Hematopoietic multipotent progenitor cell treated with erythropoietin and hydrocortisone succinate and interleukin-3 and kit ligand, for 15 days (in vitro differentiated cells): Measurements from ENCODE around the gene GRM5.

Source experiments
- DNase-seq: peaks from one replicate; pipeline ENCODE4 v3.0.0-alpha.2; 2015; ENCODE audit warnings: low spot score

Gene GRM5

DNA sequence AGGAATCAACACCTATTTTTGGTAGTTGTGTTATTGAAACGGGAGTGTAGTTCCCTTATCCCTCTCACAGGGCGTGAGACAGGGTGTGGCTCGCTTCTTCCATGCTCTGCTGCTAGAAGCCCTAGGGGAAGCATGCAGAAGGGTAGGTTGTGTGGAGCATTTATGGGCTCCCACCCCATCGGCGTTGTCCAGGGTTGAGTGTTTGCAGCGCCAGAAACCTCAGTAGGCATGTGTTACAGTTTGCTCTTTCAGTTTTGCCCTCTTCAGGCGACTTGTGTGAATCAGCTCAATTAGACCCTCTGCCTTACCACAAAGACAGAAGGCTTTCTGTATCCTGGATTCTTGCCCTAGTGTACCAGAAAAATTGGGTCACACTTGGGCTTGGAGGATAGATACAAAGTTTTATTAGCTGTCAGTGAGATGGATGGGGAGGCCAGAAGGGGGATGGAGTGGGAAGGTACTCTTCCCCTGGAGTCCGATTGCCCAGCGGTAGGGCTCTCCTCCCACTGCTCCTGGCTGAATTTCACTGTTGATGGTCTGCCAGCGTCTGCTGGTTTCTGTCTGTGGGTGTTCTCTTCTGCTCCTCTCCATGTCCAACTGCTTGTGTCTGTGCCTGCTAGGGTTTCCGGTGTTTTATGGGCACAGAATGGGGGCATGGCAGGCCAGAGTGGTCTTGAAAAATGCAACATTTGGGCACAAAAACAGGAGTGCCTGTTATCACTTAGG, 369.9 kb downstream of the GRM5 start:
- DNase-seq = no peak

DNA sequence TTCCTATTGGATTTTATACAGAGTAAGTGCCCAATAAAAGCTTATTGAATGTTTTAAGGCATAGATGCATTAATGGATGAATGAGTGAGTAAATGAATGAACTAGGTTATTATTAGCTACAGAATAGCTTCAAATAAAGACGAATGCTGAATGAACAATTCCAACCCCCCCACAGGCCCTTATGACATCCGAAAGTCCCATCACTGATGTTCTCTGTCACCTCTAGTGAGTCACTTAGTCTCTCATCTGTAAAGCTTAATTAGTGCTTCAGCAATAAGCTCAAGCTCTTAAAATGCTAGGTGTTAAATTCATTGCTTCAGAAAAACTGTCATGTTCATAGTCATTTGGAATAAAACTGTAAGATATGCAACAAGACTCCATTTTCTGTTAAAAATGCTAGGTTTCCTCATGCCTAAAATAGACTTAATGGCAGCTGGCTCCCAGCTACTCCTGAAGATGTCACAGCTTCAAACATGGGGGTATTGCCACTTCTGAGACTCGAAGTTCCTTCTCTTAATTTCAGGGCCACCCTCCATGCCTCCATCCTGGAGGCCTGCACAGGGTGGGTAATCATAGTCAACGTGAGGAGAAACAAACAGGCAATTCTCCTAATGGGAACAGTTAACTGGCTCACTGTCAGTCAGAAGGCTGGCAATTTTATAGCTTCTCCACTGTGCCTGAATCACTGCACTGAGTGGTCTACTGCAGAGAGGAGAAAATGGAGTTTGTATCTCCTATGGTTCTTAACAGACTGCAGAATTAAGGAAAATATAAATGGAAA, 373.3 kb downstream of the GRM5 start:
- no peak for DNase-seq

DNA sequence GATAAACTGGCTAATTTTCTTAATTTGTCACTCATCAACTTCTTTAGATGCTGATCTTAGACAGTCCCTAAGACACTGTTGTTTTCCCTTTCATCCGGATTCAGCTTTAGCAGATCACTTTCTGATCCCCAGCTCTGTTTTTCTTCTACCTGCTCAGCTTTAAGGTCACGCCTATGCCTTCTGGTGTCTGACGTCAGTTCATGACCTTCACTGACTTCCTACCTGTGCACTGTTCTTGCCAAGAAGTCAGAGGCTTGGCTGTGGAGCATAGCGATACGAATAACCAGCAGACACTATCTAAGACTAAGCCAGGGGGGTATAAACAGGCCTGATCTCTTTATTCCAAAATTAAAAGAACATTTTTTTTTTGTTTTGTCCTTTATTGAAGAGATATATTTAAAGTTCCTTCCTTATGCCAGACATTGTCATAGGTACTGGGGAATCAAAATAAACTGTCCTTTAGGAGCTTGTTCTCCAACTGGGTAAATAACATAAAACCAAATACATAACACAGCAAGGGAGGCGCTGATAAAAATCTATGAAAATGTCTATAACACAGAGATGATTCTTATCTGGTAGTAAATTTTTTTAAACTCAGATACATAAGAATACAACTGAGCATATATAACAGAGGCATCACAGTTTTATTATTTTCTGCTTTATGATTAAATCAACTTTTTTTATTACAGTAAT, 376.1 kb downstream of the GRM5 start:
- DNase-seq = no peak

DNA sequence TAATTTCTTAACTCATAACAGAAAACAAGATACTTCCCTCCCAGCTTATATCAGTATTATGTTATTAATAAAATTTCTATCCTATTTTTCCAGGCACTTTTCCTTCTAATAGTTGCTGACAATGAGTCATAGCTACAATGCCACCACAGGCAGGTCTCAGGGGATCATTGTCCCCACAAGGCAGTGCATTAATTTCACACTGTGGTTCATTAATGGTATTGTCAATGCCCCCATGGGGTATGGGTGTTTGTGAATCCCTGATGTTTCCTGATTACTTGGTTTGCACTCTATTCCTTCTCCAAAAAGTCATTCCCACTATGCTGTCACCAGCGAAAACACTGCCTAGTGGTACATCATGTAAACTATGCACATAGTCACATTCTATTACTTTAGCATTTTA, 382.8 kb downstream of the GRM5 start:
- no peak for DNase-seq

DNA sequence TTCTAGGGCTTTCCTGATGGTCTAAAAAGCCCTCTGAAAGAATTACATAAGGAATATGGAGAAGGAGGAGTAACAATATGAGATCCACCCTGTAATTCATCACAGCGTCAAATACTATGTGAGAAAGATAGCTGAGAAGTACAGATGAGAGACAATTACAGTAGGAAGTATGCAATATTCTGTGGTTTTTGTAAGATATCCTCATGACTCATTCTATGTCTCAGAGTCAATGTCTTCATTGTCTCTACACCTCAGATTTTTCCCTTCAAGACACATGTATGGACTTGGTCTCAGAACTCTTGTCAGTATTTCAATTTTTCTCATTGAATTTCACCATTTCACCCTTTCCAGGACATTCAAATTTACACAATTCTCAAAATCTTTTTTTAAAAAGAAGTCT, 385.0 kb downstream of the GRM5 start:
- no peak for DNase-seq

- no peak for DNase-seq
These were observed 399.4 kb downstream of the GRM5 start for GRCh38 chr11:88666364-88666763.

GRCh38 chr11:88657076-88657738, 408.6 kb downstream of the GRM5 start:
- DNase-seq = no peak

DNA sequence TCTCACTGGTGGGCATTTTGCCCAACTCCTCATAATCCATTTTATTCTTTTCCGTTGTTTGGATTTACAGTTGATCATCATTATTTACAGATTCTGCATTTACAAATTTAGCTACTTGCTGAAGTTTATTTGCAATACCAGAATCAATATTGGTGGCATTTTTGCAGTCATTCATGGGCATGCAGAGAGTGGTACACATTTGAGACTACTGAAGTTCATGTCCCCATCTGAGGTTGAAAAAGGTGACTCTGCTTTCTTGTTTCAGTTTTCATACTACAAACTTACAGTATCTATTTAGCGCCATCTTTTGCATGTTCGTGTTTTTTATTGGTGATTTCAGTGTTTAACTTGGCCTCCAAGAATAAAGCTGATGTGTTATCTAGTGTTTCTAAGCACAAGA, 409.5 kb downstream of the GRM5 start:
- DNase-seq = no peak

GRCh38 chr11:88655656-88656055, 410.1 kb downstream of the GRM5 start:
- DNase-seq = no peak

DNA sequence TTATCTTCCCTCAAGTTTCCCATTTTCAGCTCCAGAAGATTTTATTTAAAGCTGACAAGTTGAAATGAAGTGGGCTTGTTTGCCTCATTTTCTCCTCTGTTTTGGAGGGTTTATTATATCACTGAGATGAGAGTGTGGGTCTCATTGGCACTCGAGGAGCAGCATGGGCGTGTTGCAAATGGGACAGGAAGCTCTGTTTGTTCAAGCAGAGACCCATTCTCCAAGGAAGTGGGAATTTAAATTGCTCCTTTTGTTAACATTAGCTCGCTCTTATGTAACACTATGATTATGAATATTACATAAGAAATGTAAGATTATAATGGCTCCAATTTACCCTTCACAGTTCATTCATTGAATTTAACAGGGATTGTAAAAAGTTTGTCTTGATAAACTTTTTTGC, 410.6 kb downstream of the GRM5 start:
- DNase-seq = no peak

DNA sequence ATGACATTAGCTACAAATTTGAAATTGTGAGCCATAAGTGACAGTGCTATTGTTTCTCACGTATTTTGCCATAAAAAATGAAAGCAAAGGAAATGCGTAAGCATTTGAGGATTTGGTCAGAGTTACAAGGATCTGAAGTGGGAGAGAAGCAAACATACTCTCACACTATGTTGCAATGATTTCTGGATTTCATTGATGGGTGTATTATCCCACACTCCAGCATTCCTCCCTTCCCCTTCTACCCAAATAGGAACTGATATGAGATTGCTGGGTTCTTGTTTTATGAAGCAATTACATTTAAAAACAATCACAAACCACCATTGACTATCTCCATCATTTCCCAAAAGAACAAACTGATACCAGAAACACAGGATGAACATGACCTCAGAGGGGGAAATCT, 414.2 kb downstream of the GRM5 start:
- DNase-seq = no peak

- DNase-seq = no peak
These were observed 421.1 kb downstream of the GRM5 start for GRCh38 chr11:88644724-88645123.

DNA sequence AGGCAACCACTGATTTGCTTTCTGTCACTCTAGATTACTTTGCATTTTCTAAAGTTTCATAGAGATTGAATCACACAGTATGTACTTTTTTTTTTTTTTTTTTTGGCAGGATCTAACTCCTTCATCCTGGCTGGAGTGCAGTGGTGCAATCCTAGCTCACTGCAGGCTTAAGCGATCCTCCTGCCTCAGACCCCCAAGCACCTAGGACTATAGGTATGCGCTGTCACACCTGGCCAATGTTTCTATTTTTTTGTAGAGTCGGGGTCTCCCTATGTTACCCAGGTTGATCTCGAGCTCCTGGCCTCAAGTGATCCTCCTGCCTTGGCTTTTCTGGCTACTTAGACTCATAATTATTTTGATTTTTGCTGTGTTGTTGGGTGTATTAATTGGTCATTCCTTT, 433.6 kb downstream of the GRM5 start:
- no peak for DNase-seq

DNA sequence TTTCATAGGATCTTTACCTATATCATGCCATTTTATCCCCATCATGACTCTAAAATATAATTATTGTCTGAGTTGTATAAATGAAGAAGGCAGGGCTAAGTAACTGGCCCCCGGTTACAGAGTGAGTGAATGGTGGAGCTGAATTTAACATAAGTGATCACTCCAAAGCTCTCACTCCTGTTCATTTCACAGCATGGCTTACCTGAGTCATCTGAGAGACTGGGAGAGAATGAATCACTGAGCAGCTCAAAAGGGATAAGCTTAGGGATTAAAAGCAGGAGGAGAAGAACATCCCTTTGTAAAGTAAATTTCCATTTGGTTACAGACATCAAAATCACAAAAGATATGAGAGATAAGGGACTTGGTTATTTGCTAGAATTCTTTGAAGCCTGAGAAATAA, 434.3 kb downstream of the GRM5 start:
- no peak for DNase-seq

GRCh38 chr11:88629496-88629895, 436.3 kb downstream of the GRM5 start:
- DNase-seq = no peak

GRCh38 chr11:88626216-88626615, 439.6 kb downstream of the GRM5 start:
- no peak for DNase-seq

GRCh38 chr11:88623531-88623930, 442.3 kb downstream of the GRM5 start:
- no peak for DNase-seq

- DNase-seq = no peak
These were observed 445.1 kb downstream of the GRM5 start for GRCh38 chr11:88620568-88621130.

DNA sequence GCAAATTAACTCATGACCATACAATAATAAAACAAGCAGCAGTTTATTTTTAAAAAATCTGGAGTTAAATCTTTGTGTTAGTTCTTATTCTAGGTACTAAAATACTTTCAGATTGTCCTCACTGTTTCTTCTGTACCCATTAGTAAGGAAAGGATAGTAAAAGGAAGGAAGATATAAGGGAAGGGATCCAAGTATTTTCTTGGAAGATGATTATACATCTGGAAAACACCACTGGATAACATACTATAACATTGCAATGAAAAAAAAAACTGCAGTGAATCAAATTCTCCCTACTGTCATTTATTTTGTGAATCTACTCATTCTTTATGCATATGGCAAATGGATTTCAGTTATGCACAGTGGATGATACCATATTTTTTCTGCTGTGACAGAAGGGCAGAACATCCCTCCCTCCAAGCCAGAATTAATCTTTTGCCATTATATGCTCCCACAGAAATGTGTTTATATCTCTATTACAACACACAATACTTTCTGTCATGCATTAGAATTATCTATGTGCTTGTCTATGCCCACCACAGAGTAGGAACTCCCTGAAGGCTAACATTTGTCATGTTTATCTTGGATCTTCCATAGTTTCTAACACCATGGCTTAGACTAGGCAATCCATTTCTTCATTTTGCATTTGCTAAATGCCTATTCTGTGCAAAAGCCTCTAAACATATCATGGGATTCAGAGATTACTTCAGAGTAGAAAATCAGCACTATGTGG, 446.0 kb downstream of the GRM5 start:
- DNase-seq = no peak

- no peak for DNase-seq
These were observed 446.7 kb downstream of the GRM5 start for GRCh38 chr11:88619071-88619425.

GRCh38 chr11:88618327-88619070, 447.3 kb downstream of the GRM5 start:
- DNase-seq = no peak
